GM18907 (cell line): ENCODE data around the gene MAB21L2.
"Not testable (repeated sequence)": the region's sequence is repeated elsewhere in the genome, so short reads cannot be mapped to it uniquely, and the experiment has no call there.

Experiments used
- ATAC-seq: cut with Tn5 transposase; IDR thresholded peaks from one replicate; pipeline ENCODE4 v1.9.1; 2021; ENCODE audit warnings: mild to moderate bottlenecking, moderate library complexity; ENCODE audit not compliant: unreplicated experiment

Gene MAB21L2

DNA sequence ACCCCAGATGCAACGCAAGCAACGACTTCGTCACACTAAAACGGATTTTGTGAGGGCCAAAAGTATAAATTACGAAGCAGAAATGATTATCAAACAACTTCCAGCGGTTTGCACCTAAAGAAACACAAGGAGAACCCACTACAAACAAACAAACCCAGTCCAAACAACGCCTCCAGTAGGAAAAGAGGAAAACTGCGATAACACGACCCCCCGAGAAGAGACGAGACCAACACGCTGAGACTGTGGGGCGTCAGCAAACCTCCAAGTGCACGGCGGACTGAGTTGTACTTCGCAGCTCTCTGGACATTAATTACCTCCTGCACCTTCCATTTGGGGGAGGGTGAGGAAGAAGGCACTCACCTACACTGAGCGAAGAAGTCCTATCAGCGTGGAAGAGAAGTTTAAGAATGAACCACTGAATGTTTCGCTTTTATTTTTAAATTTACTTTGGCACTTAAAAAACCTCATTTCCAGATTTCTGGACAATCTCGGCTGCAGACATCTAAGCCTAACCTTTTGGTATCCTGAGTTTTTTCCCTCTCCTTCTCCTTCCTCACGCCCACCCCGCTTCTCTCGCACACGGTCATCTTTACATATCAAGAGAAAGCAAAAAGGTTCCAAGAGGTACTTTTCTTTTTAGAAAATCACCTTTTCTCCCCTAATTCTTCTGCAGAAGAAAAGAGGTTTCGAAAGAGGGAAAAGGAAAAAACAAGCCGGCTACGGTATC is at the start of gene MAB21L2:
TSS of gene MAB21L2 (plus strand) at position 6 of the 727 bp plus-strand sequence. CDS start 879 bp downstream, outside the sequence.
- no peak for ATAC-seq

DNA sequence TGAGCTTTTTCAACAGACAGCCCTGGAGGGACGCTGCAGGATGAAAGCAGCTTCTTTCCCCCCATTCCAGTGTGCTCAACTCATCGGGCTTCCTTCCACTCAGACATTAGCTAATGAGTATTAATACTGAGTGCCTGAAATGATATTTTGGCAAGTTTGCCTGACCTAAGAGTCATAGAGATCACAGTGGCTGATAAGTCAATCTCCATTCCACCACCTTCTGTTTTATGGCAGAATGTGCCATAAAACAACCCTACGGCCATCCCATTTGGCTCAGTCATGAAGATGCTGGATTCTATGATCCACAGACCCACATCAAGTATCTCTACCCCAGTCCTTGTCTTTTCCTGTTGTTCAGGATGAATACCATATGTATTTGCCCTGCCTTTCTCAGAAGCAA is 48.3 kb upstream of the MAB21L2 start:
- ATAC-seq, result no peak

GRCh38 chr4:150534818-150535217 is 47.1 kb upstream of the MAB21L2 start:
- ATAC-seq, result no peak

GRCh38 chr4:150537911-150538310 is 44.0 kb upstream of the MAB21L2 start:
- not testable (repeated sequence) for ATAC-seq

DNA sequence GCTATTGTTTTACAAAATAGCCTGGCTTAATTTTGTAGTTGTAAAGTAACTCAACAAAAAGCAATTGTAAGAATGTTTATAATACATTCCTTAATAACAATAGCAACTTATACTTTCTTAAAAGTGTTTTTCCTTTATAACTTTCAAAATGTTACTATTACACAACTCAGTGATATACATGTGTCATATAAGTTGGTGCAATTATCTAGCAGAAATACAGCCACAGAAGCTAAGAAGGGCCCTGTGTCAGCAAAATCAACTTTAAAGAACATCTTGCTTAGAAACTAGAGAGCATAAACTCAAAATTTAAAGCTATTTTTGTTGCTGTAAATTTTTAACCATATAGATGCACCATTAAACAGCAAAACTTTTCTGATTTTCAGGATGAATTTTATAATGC is 41.4 kb upstream of the MAB21L2 start:
- ATAC-seq, result no peak

DNA sequence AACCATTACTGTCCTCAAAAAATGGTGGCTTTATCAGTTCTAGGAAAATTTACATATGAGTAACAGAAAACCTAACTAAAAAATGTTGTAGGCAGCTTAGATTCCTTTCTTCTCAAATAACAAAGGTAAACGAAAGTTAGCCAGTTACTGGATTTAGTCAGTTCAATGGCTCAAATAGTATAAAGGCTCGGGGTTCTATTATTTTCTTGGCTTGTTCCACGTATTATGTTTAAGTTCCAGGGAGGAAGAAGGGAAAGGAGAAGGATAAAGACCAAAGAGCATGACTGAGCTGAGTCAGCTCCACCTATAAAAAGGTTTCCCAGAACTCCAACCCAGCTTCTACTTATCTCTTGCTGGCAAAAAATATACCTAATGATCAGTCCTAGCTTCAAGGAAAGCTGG is 41.0 kb upstream of the MAB21L2 start:
- no peak for ATAC-seq

- no peak for ATAC-seq
These were observed 40.3 kb upstream of the MAB21L2 start for GRCh38 chr4:150541681-150542080.

GRCh38 chr4:150543042-150543441 is 38.9 kb upstream of the MAB21L2 start:
- no peak for ATAC-seq

GRCh38 chr4:150546286-150546685 is 35.7 kb upstream of the MAB21L2 start:
- no peak for ATAC-seq

GRCh38 chr4:150547154-150547838 is 34.7 kb upstream of the MAB21L2 start:
- ATAC-seq, result no peak

- ATAC-seq, result not testable (repeated sequence)
These were observed 24.1 kb upstream of the MAB21L2 start for GRCh38 chr4:150557811-150558210.

DNA sequence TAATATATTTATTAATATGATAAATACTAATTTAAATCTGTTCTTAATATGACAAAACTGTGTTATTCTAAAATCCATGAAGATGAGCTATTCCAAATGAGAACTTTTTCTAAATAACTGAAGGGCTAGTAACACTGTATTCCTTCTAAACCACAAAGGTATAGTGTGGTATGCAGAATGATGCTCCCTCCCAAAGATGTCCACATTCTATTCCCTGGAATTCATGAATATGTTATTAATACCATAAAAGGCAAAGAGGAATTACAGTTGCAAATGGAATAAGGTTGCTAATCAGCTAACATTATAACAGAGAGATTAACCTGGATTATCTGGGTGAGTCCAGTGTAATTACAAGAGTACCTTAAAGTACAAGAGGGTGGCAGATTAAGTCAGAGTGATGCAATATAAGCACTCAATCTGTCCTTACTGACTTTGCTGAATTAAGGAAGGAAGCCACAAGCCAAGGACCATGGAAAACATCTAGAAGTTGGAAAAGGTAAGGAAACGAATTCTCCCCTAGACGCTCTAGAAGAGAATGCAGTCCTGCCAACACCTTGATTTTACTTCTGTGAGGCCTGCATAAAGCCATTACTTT is 20.7 kb upstream of the MAB21L2 start:
- no peak for ATAC-seq

DNA sequence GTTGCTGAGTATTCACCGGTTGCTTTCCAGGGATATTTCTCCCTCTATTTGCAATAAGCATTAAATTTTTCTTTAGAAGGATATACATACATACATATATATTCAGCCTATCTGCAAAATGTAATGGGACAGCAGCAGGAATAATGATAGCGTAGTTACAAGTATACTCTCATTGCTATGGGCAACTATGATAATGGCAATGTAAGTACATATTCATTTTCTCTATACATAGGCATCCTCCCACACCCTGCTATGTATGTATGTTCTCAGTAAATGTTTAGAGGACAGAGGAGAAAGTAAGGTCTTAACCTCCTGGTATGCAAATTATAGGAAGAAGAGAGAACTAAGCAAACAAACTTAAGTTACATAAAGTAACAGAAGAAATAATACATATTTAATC is 19.7 kb upstream of the MAB21L2 start:
- ATAC-seq, result no peak

GRCh38 chr4:150562751-150563150 is 19.2 kb upstream of the MAB21L2 start:
- ATAC-seq, result no peak

- not testable (repeated sequence) for ATAC-seq
These were observed 17.0 kb upstream of the MAB21L2 start for GRCh38 chr4:150564967-150565366.

DNA sequence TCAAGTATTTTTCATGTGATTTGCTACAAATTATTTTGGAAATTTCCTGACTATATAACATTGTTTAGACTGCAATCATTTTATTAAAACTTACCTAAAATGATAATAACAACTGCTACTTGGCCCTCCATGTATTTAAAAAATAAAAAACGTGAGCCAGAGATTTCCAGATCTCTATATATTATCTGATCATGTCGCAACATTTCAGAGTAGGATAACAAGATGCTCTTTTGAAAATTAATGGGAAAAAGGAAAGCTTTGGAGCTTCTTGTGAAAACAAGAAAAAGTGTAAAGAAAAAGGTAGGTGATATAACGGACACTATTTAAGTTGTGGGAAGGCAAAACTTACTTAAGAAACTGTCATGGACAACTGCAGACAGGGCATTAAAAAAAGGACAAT is 14.9 kb upstream of the MAB21L2 start:
- ATAC-seq, result no peak

- ATAC-seq, result no peak
These were observed 12.5 kb upstream of the MAB21L2 start for GRCh38 chr4:150569384-150569987.

DNA sequence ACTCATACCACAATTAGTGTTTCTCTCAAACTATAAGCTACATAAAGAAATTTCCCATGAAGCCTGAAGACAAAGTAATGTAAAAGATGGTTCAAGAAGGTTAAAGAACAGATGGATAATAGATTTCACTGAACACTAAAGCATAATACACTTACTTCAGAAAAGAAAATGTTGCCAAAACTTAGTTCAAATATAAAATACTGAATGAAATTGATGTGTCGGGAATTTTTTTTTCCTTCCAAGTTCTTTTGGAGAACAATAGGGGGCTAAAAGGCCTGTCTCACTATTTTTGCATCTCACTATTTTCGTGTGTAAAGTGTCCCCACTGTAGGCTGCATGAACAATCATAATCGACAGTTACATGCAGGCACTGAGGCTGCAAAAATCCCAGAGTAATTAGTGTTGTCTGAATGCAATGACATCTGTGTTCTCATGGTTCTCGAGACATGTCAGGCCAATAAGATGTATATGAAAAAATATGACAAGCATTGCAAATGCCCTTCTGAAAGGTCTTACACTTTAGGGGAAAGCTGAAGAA is 11.9 kb upstream of the MAB21L2 start:
- ATAC-seq, result no peak

- ATAC-seq, result no peak
These were observed 11.1 kb upstream of the MAB21L2 start for GRCh38 chr4:150570862-150571261.

DNA sequence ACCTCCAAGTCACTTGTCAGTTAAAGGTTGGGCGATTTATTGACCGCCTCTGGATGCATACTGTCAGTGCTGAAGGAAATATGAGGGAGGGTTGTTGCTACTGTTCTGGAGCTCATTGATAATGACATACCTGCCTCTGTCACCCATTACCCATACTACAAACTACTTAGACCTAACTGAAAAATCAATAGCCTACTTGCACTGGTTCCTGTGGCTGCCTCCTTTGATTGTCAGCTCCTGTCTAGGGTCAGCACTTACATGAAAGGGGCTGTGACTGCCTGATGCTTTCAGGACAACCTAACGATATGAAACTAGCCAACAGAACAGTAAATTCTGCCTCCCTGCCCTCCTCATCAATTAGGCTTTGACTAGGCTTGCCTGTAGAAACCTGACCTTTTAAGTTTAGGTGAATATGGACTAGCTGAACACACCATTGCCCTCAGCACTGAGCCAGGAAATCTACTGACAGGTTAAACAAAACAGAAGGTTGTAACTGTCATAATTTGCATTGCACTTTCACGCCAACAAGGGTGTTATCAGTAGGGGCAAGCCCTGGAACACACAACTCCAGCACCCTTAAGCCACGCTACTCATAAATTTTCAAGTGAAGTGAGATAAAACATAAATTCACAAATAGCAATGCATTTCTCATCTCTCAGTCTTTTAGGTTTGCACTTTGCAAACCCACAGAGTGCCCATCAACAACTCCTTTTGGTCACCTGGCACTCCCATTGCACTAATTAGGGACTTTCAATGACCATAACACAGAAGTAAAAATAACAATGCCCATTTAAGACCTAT is 9.0 kb upstream of the MAB21L2 start:
- no peak for ATAC-seq

GRCh38 chr4:150573534-150573933 is 8.4 kb upstream of the MAB21L2 start:
- no peak for ATAC-seq
